Suprapubic skin (tissue), 4 donors: Measurements from ENCODE around the gene SP100. TPM values are rescaled to one million over a fixed set of nuclear protein-coding genes. Genes with fewer than 3 reads are reported as not detected.

Experiments
- DNase-seq, 2 donors: peaks; one replicate each; pipeline ENCODE4 v3.0.0-alpha.2; 2019; ENCODE audit warnings: low spot score in 2 of 2
- H3K27ac ChIP-seq: fragments of 200-600 bp; sonication (generic); one replicate; pipeline ENCODE4 v1.5.1; 2019
- H3K27me3 ChIP-seq: fragments of 200-600 bp; sonication (generic); one replicate; pipeline ENCODE4 v1.5.1; 2019
- H3K36me3 ChIP-seq: fragments of 200-600 bp; sonication (generic); one replicate; pipeline ENCODE4 v1.5.1; 2019
- H3K4me1 ChIP-seq: fragments of 200-600 bp; sonication (generic); one replicate; pipeline ENCODE4 v1.5.1; 2019
- H3K4me3 ChIP-seq: fragments of 200-600 bp; sonication (generic); one replicate; pipeline ENCODE4 v1.5.1; 2019; ENCODE audit warnings: mild to moderate bottlenecking
- H3K9me3 ChIP-seq: fragments of 200-600 bp; sonication (generic); one replicate; pipeline ENCODE4 v1.5.1; 2019
- EP300 ChIP-seq: sonication (generic); formaldehyde crosslinking; IDR thresholded peaks from one replicate; pipeline ENCODE4 v1.6.1; 2017; ENCODE audit warnings: antibody characterized with exemption
- POLR2A ChIP-seq, 2 donors: fragments of 450-650 bp; IDR thresholded peaks; one replicate each; pipeline ENCODE4 v1.6.1; 2017; ENCODE audit warnings: antibody characterized with exemption in 2 of 2, mild to moderate bottlenecking in 2 of 2, moderate library complexity in 2 of 2
- POLR2AphosphoS5 ChIP-seq, 3 donors: sonication (generic); formaldehyde crosslinking; IDR thresholded peaks; one replicate each; pipeline ENCODE4 v1.6.1; 2017; ENCODE audit warnings: antibody characterized with exemption in 3 of 3
- WGBS: methylation state at CpG from one replicate; pipeline ENCODE4 v1.1.5; 2018; 5-methylcytosine and 5-hydroxymethylcytosine counted together
- total RNA-seq, 4 donors: library from RNA; depleted of rRNA; stranded (reverse); fragments of >200 nt; gene quantifications; one replicate each; pipeline ENCODE4 v1.1.0, GENCODE V29; 2016
- TF ChIP-seq, protein P1 (sequence below), 2 donors: fragments of 200-600 bp in 1 of 2; fragments of 450-650 bp in 1 of 2; sonication (generic) in 1 of 2; IDR thresholded peaks; one replicate each; pipeline ENCODE4 v1.5.1; 2016 to 2019; ENCODE audit warnings: antibody characterized with exemption in 2 of 2, mild to moderate bottlenecking in 1 of 2, moderate library complexity in 1 of 2

SP100 gene
- total RNA-seq, 4 donors from 2014 or later, result 38.7 to 118 (median 65.6) TPM

DNA sequence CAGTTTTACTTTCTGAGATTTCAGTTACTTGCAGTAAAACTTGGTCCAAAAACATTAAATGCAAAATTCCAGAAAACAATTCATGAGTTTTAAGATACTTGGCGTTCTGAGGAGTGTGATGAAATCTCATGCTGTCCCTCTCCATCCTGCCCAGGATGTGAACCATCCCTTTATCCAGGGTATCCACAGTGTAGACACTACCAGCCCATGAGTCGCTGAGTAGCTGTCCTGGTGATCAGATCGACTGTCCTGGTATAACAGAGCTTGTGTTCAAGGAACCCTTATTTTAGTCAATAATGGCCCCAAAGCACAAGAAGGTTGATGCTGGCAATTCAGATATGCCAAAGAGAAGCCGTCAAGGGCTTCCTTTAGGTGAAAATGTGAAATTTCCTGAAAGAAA is 3.2 kb downstream of the SP100 start:
- H3K9me3 ChIP-seq, result no peaks in the 10 kb centered on the region
- no peaks in the 10 kb centered on the region for H3K36me3 ChIP-seq
- no peak overlapping the region for H3K27ac ChIP-seq
- peak overlapping the region; percentile 66 for H3K4me3 ChIP-seq
- no peak for TF ChIP-seq POLR2A (IDR thresholded peaks at IDR 0.05)
- TF ChIP-seq, protein P1, sequence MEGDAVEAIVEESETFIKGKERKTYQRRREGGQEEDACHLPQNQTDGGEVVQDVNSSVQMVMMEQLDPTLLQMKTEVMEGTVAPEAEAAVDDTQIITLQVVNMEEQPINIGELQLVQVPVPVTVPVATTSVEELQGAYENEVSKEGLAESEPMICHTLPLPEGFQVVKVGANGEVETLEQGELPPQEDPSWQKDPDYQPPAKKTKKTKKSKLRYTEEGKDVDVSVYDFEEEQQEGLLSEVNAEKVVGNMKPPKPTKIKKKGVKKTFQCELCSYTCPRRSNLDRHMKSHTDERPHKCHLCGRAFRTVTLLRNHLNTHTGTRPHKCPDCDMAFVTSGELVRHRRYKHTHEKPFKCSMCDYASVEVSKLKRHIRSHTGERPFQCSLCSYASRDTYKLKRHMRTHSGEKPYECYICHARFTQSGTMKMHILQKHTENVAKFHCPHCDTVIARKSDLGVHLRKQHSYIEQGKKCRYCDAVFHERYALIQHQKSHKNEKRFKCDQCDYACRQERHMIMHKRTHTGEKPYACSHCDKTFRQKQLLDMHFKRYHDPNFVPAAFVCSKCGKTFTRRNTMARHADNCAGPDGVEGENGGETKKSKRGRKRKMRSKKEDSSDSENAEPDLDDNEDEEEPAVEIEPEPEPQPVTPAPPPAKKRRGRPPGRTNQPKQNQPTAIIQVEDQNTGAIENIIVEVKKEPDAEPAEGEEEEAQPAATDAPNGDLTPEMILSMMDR (IDR thresholded peaks at IDR 0.05), result no peak
- TF ChIP-seq EP300, result no peak
- TF ChIP-seq POLR2AphosphoS5 (IDR thresholded peaks at IDR 0.05), result no peak
- WGBS, result 82% methylated on average over 4 of the region's 4 CpGs
- no peaks in the 10 kb centered on the region for H3K27me3 ChIP-seq
- DNase-seq, result no peak
- peaks cover 72% of the 10 kb centered on the region for H3K4me1 ChIP-seq

GRCh38 chr2:230422149-230422548 is 6.1 kb downstream of the SP100 start:
- Histone ChIP-seq H3K36me3 (no peaks in the 10 kb centered on the region), H3K27me3 (no peaks in the 10 kb centered on the region), H3K9me3 (no peaks in the 10 kb centered on the region), H3K27ac (no peak overlapping the region), H3K4me1 (peaks cover 73% of the 10 kb centered on the region), H3K4me3 (no peak overlapping the region)
- 87% methylated on average over 4 of the region's 4 CpGs for WGBS
- no peak for DNase-seq
- TF ChIP-seq POLR2A (IDR thresholded peaks at IDR 0.05), result no peak
- TF ChIP-seq EP300, result no peak
- TF ChIP-seq POLR2AphosphoS5 (IDR thresholded peaks at IDR 0.05), result no peak
- TF ChIP-seq, protein P1 (IDR thresholded peaks at IDR 0.05), result no peak

GRCh38 chr2:230423851-230424458 is 8.0 kb downstream of the SP100 start:
- no peak for DNase-seq
- Histone ChIP-seq H3K27ac (peak overlapping the region; percentile 15), H3K36me3 (peaks cover 11% of the 10 kb centered on the region), H3K9me3 (no peaks in the 10 kb centered on the region), H3K4me1 (peaks cover 55% of the 10 kb centered on the region), H3K27me3 (no peaks in the 10 kb centered on the region), H3K4me3 (no peak overlapping the region)
- TF ChIP-seq, protein P1 (IDR thresholded peaks at IDR 0.05), result no peak
- TF ChIP-seq POLR2A (IDR thresholded peaks at IDR 0.05), result no peak
- TF ChIP-seq POLR2AphosphoS5 (IDR thresholded peaks at IDR 0.05), result no peak
- no peak for TF ChIP-seq EP300
- WGBS, result 60% methylated on average over 3 of the region's 3 CpGs

DNA sequence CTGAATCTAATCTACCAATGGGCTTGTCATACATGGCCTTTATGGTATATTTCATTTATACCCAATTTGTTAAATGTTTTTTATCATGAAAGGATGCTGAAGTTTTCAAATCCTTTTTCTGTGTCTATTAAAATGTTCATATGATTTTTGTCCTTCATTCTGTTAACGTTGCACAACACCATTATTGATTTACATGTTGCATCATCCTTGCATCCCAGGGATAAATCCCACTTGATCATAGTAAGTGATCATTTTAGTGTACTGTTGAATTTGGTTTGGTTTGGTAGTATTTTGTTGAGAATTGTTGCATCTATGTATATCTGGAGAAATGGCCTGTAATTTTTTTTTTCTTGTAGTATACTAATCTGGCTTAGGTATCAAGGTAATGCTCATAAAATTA is 9.4 kb downstream of the SP100 start:
- Histone ChIP-seq H3K27ac (no peak overlapping the region), H3K4me3 (no peak overlapping the region), H3K27me3 (no peaks in the 10 kb centered on the region), H3K9me3 (no peaks in the 10 kb centered on the region), H3K4me1 (peaks cover 43% of the 10 kb centered on the region), H3K36me3 (peaks cover 16% of the 10 kb centered on the region)
- TF ChIP-seq POLR2A (IDR thresholded peaks at IDR 0.05), result no peak
- WGBS, result 50% methylated on average over 1 of the region's 1 CpG
- DNase-seq, result no peak

GRCh38 chr2:230429513-230429912 is 13.5 kb downstream of the SP100 start:
- TF ChIP-seq EP300 (no peak), POLR2A (IDR thresholded peaks at IDR 0.05) (no peak), POLR2AphosphoS5 (IDR thresholded peaks at IDR 0.05) (no peak)
- TF ChIP-seq, protein P1 (IDR thresholded peaks at IDR 0.05), result no peak
- no peak for DNase-seq
- H3K27ac ChIP-seq, result no peak overlapping the region
- H3K4me1 ChIP-seq, result peaks cover 28% of the 10 kb centered on the region
- H3K27me3 ChIP-seq, result no peaks in the 10 kb centered on the region
- H3K4me3 ChIP-seq, result no peak overlapping the region
- no peaks in the 10 kb centered on the region for H3K9me3 ChIP-seq
- H3K36me3 ChIP-seq, result peaks cover 16% of the 10 kb centered on the region
